MM.1S (cell line): ENCODE measurements around the gene SCAMP1.

Experiments
- DNase-seq: peaks from one replicate; pipeline ENCODE4 v3.0.0-alpha.2; 2015
- H2AFZ ChIP-seq: fragments of 300-600 bp; sonication (generic); 2 replicates; pipeline ENCODE4 v1.6.0; 2016; ENCODE audit warnings: antibody characterized with exemption, low read length
- H3F3A ChIP-seq: fragments of 300-600 bp; sonication (generic); 2 replicates; pipeline ENCODE4 v1.6.1; 2016; ENCODE audit warnings: mild to moderate bottlenecking, antibody characterized with exemption, low read length, moderate library complexity, mixed read lengths; ENCODE audit not compliant: insufficient read depth
- H3K27ac ChIP-seq: fragments of 300-600 bp; sonication (generic); 2 replicates; pipeline ENCODE4 v1.5.1; 2016; ENCODE audit warnings: mild to moderate bottlenecking, low read length
- H3K27me3 ChIP-seq: fragments of 300-600 bp; sonication (generic); replicated peaks from 2 replicates; pipeline ENCODE4 v1.6.0; 2016; ENCODE audit warnings: low read length; ENCODE audit not compliant: insufficient read depth
- H3K36me3 ChIP-seq: fragments of 300-600 bp; sonication (generic); replicated peaks from 2 replicates; pipeline ENCODE4 v1.6.1; 2016; ENCODE audit warnings: mild to moderate bottlenecking, low read length, mixed read lengths; ENCODE audit not compliant: insufficient read depth
- H3K4me1 ChIP-seq: fragments of 300-600 bp; sonication (generic); 2 replicates; pipeline ENCODE4 v1.6.1; 2016; ENCODE audit warnings: low read length, mixed read lengths
- H3K4me2 ChIP-seq: fragments of 300-600 bp; sonication (generic); 2 replicates; pipeline ENCODE4 v1.6.0; 2016; ENCODE audit warnings: low read depth, low read length
- H3K4me3 ChIP-seq: fragments of 300-600 bp; sonication (generic); 2 replicates; pipeline ENCODE4 v1.5.1; 2016; ENCODE audit warnings: low read length, mixed read lengths
- H3K79me2 ChIP-seq: fragments of 300-600 bp; sonication (generic); 2 replicates; pipeline ENCODE4 v1.6.1; 2016; ENCODE audit warnings: mixed run types, low read length, mixed read lengths
- H3K9ac ChIP-seq: fragments of 300-600 bp; sonication (generic); 2 replicates; pipeline ENCODE4 v1.6.1; 2016; ENCODE audit warnings: low read length, mixed read lengths
- H3K9me2 ChIP-seq: fragments of 300-600 bp; sonication (generic); replicated peaks from 2 replicates; pipeline ENCODE4 v1.6.1; 2016; ENCODE audit warnings: mild to moderate bottlenecking, low read length, mixed read lengths; ENCODE audit not compliant: insufficient read depth
- H3K9me3 ChIP-seq: fragments of 300-600 bp; sonication (generic); replicated peaks from 2 replicates; pipeline ENCODE4 v1.6.1; 2016; ENCODE audit warnings: mild to moderate bottlenecking, low read length, mixed read lengths; ENCODE audit not compliant: insufficient read depth
- H4K20me1 ChIP-seq: fragments of 300-600 bp; sonication (generic); 2 replicates; pipeline ENCODE4 v1.6.1; 2016; ENCODE audit warnings: mild to moderate bottlenecking, low read length, moderate library complexity, mixed read lengths; ENCODE audit not compliant: insufficient read depth
- EZH2 ChIP-seq: fragments of 300-600 bp; sonication (generic); optimal IDR thresholded peaks from 2 replicates; pipeline ENCODE3; 2017; ENCODE audit warnings: low read depth, mild to moderate bottlenecking, antibody characterized with exemption, low read length, mixed read lengths
- EZH2phosphoT487 ChIP-seq: fragments of 300-600 bp; sonication (generic); IDR thresholded peaks from 2 replicates; pipeline ENCODE4 v1.6.1; 2018; ENCODE audit warnings: antibody characterized with exemption, low read length
- TF ChIP-seq, protein P1 (sequence below): fragments of 300-600 bp; sonication (generic); IDR thresholded peaks from 2 replicates; pipeline ENCODE4 v1.5.1; 2016; ENCODE audit warnings: antibody characterized with exemption, low read length, mixed read lengths

Gene SCAMP1

DNA sequence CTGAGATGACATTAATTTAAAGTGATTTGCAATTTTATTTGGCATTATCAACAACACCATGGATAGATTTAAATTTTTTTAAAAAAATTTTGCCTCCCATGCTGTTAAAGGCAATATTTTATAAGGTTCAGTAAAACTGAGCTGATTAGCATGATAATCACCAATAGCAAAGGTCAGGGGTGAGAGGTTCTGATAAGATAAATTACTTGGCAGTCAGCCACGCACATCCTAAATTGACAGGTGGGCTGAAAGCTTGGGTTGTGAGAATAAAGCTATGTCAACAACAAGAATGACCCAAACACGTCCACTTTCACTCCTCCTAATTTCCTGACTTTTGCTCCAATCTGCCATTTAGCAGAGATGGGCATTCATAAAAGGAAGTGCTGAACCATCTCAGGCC lies 161.0 kb downstream of the SCAMP1 start:
- H3K27ac ChIP-seq = no peak overlapping the region
- no peak overlapping the region for H3K4me3 ChIP-seq
- no peaks in the 10 kb centered on the region for H3K79me2 ChIP-seq
- H3K4me1 ChIP-seq = no peaks in the 10 kb centered on the region
- H3K9me3 ChIP-seq = no peaks in the 10 kb centered on the region
- no peaks in the 10 kb centered on the region for H4K20me1 ChIP-seq
- H2AFZ ChIP-seq = no peak overlapping the region
- no peak overlapping the region for H3K9ac ChIP-seq
- no peak overlapping the region for H3K4me2 ChIP-seq
- H3K9me2 ChIP-seq = no peaks in the 10 kb centered on the region
- no peaks in the 10 kb centered on the region for H3K27me3 ChIP-seq
- H3K36me3 ChIP-seq = no peaks in the 10 kb centered on the region
- TF ChIP-seq EZH2phosphoT487 (no peak), EZH2 (no peak)
- TF ChIP-seq, protein P1, sequence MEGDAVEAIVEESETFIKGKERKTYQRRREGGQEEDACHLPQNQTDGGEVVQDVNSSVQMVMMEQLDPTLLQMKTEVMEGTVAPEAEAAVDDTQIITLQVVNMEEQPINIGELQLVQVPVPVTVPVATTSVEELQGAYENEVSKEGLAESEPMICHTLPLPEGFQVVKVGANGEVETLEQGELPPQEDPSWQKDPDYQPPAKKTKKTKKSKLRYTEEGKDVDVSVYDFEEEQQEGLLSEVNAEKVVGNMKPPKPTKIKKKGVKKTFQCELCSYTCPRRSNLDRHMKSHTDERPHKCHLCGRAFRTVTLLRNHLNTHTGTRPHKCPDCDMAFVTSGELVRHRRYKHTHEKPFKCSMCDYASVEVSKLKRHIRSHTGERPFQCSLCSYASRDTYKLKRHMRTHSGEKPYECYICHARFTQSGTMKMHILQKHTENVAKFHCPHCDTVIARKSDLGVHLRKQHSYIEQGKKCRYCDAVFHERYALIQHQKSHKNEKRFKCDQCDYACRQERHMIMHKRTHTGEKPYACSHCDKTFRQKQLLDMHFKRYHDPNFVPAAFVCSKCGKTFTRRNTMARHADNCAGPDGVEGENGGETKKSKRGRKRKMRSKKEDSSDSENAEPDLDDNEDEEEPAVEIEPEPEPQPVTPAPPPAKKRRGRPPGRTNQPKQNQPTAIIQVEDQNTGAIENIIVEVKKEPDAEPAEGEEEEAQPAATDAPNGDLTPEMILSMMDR = no peak
- no peak for DNase-seq
- no peaks in the 10 kb centered on the region for H3F3A ChIP-seq

DNA sequence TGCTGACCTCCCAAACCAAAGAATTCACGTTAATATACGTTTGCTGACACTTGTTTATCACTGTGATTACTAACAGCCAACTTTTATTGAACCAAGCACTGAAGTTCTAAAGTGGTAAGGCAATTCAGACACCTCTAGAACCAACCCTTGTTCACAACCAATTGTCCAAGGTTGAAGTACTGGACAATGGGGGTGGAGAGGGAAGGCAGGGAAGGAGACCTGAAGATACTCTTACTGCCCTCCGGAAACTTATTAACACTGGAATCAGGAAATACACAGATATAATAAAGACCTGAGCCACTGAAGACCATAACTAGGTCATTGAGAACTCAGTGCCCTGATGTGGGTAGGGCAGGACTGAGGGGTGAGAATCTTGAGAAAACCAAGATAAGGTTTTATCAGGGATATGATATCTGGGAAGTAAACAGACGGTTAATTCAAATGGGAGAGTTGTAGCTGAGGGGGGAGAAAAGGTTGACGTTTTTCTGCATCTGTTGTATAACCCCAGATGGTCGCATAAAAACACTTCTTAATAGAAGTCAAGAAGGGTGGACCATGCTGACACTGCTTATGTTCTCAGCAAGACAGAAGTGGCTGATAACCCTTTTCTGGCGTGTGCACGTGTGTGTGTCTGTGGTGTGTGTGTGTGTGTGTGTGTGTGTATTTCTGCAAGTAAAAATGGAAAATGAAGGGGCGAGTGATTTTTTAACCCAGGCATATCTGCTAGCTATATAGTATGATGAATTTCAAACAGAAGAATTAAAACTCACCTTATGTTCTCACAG lies 162.3 kb downstream of the SCAMP1 start:
- H3K36me3 ChIP-seq = no peaks in the 10 kb centered on the region
- H3F3A ChIP-seq = no peaks in the 10 kb centered on the region
- no peaks in the 10 kb centered on the region for H3K9me3 ChIP-seq
- DNase-seq = no peak
- H3K4me2 ChIP-seq = no peak overlapping the region
- TF ChIP-seq EZH2phosphoT487 (no peak), EZH2 (no peak)
- TF ChIP-seq, protein P1 = no peak
- no peaks in the 10 kb centered on the region for H3K79me2 ChIP-seq
- no peak overlapping the region for H3K4me3 ChIP-seq
- no peaks in the 10 kb centered on the region for H3K9me2 ChIP-seq
- no peaks in the 10 kb centered on the region for H3K4me1 ChIP-seq
- H4K20me1 ChIP-seq = no peaks in the 10 kb centered on the region
- no peak overlapping the region for H3K27ac ChIP-seq
- no peaks in the 10 kb centered on the region for H3K27me3 ChIP-seq
- H2AFZ ChIP-seq = no peak overlapping the region
- no peak overlapping the region for H3K9ac ChIP-seq

DNA sequence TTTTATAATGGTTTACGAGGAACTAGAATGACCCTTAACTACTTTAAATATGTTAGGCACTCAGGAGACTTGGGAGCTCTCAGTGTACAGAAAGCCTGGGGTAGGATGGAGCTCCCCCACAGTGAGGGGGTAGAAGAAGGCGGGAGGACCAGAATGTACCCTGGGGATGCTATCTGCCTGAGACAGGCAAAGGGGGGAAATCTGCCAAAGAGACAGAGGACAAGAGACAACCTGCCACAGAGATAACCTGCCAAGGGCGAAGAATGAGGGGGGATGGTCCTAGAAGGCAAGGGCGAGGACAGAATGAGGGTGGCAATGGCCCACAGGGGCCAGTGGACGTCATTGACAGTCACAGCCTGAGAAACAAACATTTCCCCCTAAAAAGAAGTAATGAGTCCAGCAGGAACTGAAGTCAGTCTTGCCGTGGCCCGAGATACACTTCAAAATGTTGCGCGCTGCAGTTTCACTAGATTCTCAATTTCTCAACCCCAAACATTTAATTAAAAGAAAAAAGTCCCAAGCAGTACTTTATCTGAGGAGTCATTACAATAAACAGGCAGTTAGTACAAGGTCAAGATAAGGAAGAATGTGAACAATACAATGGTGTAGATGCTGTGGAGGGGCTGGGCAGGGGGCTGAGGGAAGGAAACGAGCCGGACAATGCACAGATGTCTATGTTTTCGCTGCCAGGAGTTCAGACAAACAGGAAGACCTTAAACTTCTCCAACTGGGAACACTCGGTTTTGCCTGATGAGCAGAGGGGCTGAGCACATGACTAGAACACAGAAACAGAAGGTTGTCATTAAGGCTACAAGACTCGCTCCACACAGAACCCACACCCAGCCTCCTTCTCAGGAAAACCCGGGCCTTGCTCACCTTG lies 163.1 kb downstream of the SCAMP1 start:
- Histone ChIP-seq H3K9me2 (no peaks in the 10 kb centered on the region), H3K4me2 (no peak overlapping the region), H3K27me3 (no peaks in the 10 kb centered on the region), H3K4me1 (no peaks in the 10 kb centered on the region), H4K20me1 (no peaks in the 10 kb centered on the region), H3F3A (no peaks in the 10 kb centered on the region), H3K4me3 (no peak overlapping the region), H3K27ac (no peak overlapping the region), H3K79me2 (no peaks in the 10 kb centered on the region), H3K9me3 (no peaks in the 10 kb centered on the region), H3K36me3 (no peaks in the 10 kb centered on the region), H3K9ac (no peak overlapping the region), H2AFZ (no peak overlapping the region)
- no peak for TF ChIP-seq EZH2
- DNase-seq = no peak
